ENCODE measurements around the gene PVR.

DNA sequence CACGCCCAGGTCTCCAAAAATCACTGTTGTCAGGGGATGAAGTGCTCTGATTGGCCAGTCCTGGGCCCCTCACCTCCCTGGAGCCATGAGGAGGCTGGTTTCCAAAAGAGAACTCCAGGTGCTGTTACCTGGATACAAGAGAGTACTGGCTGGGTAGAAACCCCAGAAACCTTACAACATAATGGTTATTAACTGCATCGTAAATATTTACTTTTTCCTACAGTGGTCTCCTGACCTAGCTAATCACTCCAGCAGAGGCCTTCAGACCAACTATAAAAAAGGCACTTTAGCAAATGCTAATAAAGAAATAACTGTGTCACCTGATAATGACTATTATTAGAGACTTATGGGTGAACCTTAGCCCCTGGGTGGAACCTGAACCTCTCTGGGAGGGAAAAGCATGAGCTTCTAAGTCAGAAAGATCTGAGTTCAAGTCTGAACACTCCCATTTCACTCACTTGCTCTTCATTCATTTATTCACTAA is 31.9 kb upstream of the PVR start:
- TF ChIP-seq, protein P1, sequence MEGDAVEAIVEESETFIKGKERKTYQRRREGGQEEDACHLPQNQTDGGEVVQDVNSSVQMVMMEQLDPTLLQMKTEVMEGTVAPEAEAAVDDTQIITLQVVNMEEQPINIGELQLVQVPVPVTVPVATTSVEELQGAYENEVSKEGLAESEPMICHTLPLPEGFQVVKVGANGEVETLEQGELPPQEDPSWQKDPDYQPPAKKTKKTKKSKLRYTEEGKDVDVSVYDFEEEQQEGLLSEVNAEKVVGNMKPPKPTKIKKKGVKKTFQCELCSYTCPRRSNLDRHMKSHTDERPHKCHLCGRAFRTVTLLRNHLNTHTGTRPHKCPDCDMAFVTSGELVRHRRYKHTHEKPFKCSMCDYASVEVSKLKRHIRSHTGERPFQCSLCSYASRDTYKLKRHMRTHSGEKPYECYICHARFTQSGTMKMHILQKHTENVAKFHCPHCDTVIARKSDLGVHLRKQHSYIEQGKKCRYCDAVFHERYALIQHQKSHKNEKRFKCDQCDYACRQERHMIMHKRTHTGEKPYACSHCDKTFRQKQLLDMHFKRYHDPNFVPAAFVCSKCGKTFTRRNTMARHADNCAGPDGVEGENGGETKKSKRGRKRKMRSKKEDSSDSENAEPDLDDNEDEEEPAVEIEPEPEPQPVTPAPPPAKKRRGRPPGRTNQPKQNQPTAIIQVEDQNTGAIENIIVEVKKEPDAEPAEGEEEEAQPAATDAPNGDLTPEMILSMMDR (IDR thresholded peaks at IDR 0.05; ENCODE audit: low read depth, low read length) = no peak
- no peak for TF ChIP-seq EZH2phosphoT487 (IDR thresholded peaks at IDR 0.05; ENCODE audit: low read depth)
